HG03196 (cell line): ENCODE measurements around the gene KLHL3.
"Not testable (repeated sequence)": the region's sequence is repeated elsewhere in the genome, so short reads cannot be mapped to it uniquely, and the experiment has no call there.

Experiments
- ATAC-seq: cut with Tn5 transposase; IDR thresholded peaks from one replicate; pipeline ENCODE4 v1.9.1; 2021; ENCODE audit not compliant: unreplicated experiment

KLHL3 gene, protein sequence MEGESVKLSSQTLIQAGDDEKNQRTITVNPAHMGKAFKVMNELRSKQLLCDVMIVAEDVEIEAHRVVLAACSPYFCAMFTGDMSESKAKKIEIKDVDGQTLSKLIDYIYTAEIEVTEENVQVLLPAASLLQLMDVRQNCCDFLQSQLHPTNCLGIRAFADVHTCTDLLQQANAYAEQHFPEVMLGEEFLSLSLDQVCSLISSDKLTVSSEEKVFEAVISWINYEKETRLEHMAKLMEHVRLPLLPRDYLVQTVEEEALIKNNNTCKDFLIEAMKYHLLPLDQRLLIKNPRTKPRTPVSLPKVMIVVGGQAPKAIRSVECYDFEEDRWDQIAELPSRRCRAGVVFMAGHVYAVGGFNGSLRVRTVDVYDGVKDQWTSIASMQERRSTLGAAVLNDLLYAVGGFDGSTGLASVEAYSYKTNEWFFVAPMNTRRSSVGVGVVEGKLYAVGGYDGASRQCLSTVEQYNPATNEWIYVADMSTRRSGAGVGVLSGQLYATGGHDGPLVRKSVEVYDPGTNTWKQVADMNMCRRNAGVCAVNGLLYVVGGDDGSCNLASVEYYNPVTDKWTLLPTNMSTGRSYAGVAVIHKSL

DNA sequence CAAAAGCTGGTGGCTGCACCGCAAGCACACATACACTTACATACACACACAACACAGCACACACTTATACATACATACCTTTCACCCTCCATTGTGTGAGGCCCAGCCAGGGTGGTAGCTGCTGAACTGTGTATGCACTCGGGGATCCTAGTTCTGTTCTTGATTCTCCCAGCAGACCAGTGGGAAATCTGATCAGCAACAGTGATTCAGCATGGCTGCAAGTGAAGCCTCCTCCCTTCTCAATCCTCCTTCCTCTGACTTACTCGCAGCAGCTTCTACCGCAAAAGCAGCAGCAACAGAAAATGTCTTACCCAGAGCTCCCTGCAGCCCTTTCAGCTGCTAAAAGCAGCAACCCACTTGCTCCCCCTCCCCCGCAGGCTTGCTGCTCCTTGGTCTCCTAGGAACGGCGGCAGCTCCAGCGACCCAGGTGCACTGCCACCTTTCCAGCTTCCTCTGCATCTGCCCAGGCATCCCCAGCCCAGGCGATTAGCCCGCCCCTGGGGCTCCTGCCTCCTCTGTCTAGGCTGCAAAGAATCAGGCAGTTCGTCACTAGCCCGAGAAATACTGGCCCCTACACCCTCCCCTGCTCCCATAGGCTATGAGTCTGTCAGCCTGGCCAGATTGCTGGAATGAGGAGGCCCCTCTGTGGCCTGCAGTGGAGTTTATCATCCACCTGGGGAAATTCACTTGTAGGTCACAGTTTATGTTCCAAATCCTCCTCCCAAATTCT is at the start of gene KLHL3:
TSS of gene KLHL3 (minus strand) at position 535 of the 730 bp plus-strand sequence. CDS start at position 92, 443 bp downstream.
- peak; percentile 49 for ATAC-seq

DNA sequence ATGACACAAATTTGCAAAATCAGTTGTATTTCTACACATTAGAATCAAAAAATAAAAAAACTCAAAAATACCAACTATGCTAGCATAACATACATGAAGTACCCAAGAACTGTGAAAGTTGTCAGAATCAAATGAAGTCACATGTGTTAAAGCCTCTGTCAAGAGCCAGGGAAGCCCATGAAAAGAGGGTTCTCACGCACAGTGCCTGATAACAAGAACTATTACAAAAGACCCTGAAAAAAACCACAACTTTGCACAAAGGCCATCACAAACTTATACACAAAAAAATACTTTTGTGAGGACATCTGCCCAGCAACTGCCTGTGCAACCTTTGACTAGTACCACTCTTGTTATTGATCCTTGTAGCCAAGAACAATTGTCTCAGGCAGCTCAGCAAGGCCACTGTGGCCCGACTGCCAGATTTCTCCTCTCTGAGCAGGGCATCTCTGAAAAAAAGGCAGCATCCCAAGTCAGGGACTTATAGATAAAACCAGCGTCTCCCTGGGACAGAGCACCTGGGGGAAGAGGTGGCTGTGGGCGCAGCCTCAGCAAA is 47.2 kb upstream of the KLHL3 start:
- ATAC-seq = no peak

DNA sequence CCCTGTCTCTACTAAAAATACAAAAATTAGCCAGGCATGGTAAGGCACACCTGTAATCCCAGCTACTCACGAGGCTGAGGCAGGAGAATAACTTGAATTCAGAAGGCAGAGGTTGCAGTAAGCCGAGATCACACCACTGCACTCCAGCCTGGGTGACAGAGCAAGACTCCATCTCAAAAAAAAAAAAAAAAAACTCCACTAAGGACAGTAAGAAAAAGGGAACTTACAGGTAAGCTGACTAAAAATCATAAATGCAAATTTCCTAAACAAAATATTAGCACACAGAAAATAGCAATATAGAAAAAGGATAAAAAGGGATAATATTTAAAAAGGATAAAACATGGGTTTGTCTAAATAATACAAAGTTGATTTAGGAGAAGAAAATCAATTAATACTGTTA is 46.2 kb upstream of the KLHL3 start:
- ATAC-seq = no peak

DNA sequence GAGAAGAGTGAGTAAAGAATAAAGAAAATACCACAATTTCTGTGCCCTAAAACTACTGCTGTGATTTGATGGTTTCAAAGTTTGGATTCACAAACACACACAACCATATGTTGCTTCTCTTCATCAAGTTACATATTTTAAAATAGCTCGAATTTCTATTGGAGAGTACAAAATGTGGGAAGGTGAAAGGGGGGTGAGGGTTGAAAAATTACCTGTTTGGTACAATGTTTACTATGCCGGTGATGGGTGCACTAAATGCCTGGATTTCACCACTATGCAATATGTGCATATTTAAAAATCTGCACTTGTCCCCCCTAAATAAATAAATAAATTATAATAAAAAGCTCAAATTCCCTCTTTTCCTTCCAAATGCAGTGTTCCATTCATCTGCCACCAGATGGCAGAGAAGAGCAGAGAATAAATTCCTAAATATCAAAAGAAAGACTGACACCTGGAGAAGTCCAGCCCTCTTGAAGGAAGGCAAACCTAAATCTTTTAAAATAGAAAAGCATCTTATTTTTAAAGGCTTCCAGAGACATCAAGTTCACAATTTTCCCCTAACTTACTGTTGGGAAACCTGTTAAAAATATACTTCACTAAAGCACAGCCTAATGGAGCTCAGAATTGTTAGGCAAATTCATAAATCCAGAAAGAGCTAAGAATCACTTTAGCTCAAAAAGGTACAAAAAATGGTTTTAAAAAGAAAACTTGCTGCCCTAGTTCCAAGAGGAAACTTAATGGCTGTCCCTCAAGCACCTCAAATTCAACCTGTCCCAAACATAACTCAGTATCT is 43.1 kb upstream of the KLHL3 start:
- ATAC-seq = no peak

DNA sequence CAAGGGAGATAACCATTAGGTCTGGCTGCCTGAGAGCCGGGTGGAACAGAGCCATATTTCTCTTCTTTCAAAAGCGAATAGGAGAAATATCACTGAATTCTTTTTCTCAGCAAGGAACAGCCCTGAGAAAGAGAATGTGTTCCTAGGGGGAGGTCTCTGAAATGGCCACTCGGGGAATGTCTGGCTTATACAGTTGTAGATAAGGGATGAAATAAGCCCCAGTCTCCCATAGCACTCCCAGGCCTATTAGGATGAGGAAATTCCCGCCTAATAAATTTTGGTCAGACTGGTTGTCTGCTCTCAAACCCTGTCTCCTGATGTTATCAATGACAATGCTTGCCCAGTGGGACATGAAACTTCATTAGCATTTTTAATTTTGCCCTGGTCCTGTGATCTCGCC is 32.0 kb upstream of the KLHL3 start:
- not testable (repeated sequence) for ATAC-seq

DNA sequence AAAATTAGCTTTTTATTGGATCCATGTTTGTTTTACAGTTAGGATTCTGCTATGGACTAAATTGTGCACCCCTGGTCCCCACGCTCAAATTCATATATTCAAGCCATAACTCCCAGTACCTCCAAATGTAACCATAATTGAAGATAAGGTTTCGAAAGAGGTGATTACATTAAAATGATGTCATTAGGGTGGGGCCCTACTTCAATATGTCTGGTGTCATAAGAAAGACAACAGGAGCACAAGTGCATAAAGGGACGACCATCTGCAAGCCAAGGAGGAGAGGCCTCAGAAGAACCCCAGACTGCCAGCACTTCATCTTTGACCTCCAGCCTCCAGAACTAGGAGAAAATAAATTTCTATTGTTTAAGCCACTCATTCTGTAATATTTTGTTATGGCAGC is 25.7 kb upstream of the KLHL3 start:
- no peak for ATAC-seq

DNA sequence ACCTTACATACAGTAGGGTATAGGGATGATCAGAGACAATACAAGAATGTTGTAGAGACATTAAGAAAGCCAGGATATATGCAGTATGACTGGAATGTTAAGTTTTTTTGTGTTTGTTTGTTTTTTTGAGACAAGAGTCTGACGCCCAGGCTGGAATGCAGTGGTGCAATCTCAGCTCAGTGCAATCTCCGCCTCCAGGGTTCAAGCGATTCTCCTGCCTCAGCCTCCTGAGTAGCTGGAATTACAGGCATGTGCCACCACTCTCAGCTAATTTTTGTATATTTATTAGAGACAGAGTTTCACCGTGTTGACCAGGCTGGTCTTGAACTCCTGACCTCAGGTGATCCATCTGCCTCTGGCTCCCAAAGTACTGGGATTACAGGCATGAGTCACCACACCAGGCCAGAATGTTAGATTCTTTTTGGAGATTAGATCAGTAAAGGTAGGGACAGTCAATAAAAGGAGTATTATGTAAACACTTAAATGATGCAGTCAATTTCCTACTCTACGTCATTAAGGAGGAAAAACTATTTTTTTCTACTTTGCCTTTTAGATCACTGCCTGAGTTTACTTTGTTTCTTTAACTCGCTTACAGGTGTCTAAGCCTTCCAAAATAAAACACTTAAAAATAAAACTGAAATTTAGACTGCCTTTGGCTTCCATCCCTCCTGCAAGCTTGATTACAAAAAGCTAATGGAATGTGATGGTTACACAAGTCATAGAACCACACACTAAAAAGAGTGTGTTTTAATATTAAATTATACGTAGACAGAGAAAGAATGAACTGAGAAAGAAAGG is 25.0 kb upstream of the KLHL3 start:
- no peak for ATAC-seq

DNA sequence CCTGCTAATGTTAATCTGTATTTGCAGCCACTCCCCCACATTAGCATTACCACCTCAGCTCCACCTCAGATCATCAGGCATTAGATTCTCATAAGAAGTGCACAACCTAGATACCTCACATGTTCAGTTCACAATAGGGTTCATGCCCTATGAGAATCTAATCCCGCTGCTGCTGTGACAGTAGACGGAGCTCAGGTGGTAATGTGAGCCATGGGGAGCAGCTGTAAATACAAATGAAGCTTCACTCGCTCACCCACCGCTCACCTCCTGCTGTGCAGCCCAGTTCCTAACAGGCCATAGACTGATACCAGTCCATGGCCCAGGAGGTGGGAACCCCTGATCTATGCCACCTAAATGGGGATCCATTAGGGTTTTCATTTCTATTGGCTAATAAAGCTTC is 24.4 kb upstream of the KLHL3 start:
- no peak for ATAC-seq

DNA sequence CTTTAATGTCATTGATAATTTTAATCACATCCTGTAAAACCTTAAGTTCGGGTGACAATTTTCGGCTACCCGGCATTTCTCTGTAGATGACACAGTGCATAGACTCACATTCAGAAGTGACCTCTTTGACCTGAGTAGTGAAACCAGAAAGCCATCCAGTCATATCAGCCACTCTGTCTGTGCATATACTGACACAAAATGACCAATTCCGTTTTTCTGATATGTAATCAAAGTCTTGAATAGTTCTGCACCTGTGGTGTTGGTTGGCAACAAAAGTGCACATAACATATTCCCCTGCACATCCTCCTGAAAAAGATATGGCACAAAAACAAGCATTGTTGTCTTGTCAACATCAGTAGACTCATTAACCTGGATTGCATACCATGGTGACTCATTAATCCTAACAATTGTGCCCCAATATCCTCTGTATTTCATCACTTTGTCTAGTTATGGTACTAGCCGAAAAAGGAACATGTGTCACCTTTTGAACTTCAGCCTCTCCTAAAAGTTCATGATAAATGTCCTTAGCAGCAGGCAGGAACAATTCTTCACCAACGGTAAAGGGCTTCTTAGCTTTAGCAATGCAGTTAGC is 22.9 kb upstream of the KLHL3 start:
- no peak for ATAC-seq

DNA sequence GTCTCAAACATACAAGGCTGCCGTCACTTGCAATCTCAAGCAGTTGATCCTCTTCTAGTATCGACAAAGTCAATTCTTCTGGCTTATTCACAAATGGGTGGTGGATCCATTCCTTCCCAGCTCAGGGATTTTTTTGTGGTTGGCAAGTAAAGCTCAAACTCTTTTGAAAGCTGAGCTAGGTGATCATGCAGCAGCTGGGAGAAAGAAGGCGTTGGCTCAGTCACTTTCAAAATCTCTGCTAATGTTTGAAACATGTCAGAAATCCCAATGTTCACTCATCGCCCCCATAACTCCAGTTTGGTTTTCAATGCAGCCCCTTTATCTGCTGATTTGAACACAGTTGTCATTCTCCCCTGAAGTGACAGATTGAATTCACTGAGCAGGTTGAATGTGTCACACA is 22.2 kb upstream of the KLHL3 start:
- no peak for ATAC-seq

DNA sequence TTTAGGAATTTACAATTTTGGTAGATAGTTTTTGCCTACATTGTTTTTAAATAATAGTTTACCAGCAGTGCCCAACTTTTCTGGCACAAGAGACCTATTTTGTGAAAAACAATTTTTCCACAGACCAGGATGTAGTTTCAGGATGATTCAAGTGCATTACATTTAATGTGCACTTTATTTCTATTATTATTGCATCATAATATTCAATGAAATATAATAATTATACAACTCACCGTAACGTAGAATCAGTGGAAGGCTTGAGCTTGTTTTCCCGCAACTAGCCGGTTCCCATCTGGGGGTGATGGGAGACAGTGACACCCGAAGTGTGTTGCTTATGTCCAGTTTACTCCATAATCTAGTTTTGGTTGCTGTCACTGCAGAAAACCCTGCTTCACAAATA is 21.7 kb upstream of the KLHL3 start:
- no peak for ATAC-seq

DNA sequence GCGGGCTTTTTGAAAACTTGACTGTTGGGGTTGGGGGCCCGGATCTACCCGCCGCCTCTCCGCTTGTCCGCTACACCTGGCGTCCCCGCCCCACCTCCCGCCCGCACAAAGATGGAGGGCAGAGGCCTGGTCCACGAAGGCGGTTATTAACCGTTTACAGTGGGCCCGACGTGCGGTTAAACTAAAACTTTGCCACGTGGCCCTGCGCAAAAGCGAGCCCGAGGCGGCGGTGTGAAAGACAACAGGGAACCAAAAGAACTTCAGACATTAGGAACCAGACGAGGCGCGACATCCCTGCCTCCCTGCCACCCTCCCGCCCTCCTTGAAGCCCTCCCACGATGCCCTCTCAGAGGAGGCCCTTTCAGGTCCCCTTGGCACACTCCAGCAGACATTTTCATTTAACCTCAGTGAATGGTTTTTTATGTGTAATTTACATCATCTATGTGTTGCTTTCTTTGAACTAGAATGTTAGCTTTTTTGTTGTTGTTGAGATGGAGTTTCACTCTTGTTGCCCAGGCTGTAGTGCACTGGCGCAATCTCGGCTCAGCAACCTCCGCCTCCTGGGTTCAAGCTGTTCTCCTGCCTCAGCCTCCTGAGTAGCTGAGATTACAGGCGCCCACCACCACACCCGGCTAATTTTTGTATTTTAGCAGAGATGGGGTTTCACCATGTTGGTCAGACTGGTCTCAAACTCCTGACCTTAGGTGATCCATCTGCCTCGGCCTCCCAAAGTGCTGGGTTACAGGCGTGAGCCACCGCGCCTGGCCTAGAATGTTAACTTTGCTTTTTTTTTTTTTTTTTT is 19.3 kb upstream of the KLHL3 start:
- ATAC-seq = no peak

DNA sequence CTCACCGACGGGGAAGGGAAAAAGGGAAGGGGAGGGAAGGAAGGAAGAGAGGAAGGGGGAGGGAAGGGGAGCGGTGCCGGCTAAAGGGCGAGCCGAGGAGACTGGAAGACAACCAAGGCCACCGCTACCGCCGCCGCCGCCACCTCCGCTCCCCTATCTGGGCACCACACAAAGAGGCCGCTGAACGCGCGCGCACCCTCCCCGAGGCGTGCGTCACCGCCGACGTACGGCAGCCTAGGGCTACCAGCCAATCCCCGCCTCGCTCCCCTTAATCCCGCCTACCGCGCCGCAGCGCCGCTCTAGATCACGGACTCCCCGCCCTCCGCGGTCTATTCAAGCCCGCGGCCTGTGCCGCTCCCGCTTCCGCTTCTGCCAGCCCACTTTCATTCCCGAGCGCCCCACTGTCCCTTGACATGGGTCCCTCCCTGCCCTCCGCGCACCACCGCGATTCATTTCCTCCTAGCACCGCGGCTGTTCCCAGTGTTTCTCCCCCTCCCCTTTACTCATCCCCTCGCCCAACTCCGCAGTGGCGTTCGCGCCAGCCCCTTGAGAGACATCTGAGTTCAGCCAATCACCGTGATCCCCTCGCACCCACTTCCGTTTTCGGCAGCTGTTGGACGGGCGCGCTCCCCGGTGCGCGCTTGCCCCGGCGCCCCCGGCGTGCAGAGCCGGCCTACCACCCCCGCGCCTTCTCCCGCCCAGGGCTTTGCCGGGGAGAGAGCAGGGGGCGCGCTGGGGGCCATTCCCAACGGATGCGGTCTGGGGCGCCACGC is 18.5 kb upstream of the KLHL3 start, which contains the start of gene HNRNPA0:
TSS of gene HNRNPA0 (minus strand) at position 176 of the 773 bp plus-strand sequence. CDS start 297 bp downstream, outside the sequence.
- peak; percentile 83 for ATAC-seq

DNA sequence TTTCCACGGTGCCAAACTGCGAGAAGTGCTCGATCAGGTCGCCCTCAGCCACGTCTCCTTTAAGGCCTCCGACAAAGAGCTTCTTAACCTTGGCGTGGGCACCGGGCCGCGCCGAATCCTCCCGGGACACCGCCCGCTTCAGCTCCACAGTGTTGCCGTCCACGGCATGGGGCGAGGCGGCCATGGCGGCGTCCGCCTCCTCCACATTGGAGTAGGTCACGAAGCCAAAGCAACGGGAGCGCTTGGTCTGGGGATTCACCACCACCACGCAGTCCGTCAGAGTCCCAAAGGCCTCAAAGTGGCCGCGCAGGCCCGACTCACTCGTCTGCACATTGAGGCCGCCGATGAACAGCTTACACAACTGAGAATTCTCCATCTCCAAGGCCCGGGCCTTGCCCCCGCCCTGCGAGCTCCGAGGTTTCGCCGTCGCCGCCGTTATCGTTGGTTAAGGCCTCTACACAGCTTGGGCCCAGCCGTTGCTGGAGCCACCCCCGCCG is 17.9 kb upstream of the KLHL3 start:
- ATAC-seq = peak; percentile 12

DNA sequence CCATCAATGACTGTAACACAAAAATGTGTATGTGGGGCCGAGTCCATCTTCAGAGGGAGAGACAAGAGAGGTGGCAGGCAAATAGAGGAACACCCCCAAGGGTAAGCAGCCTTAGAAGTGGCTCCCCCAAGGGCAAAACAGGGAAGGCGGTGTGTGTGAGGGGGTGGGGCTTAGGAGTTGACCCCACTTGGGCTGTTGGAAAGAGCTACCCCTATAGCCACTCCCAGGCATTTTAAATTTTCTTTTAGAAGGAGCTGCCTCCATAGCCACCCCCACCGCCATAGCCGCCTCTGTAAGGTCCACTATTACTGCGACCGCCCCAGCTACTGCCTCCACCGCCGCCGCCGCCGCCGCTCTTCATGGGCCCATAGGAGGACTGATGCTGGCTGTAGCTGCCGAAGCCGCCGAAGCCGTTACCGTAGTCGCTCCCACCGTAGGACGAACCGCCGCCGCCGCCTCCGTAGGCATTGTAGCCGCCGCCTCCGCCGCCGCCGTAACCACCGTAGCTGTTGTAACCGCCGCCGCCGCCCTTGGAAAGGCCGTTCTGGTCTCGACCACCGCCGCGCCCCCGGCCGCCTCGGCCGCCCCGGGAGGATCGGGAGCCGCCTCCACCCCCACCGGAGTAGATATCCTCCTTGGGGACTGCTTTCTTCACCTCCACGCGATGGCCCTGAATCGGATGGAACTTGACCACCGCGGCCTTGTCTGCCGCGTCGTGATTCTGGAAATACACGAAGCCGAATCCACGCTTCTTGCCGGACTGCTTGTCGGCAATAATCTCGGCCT is 17.2 kb upstream of the KLHL3 start:
- no peak for ATAC-seq

DNA sequence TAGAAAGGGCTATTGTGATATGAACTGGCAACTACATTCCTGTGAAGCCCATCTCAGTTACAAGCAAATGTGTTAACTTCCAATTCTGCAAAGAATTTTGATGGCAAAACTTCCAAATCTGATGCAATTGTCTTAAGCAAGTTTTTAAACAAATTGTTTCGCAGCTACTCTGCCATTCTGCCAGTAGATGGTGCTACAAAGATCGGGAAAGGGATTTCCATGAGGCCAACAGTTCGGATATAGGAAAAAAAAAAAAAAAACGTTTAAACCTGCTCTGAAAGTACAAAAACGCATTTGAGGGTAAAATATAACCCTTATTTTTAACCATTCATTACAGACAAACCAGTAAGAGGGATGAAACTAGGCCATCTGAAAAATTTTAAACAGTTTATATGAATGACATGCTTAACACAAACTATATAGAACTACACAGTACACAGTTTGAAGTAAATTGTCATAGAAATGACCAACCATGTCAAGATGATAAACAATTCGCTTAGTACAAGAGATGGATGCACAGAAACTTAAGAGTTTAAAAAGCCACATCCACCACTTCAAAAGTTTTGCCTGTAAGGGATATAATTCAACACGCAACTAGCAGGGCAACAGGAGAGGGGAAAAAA is 16.1 kb upstream of the KLHL3 start:
- no peak for ATAC-seq

DNA sequence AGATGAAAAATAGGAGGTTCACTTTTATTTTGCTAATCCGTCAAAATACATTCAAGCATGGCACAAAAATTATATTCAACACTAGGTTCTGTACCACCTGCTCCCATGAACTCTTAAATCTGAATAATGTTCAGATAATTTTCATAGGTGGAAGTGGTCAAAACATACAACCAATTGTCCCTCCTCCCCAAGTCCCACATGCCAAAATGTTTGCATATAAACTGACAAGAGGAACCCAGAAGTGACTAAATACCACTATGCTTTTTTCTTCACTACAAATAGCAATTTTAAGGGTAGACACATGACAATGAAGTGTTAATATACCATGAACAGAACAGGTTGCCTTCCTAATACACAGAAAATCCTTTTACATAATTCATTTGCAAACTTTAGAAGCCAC is 14.5 kb upstream of the KLHL3 start:
- ATAC-seq = no peak
